ENCODE data around the gene CTTNBP2.

The CTTNBP2 gene

DNA sequence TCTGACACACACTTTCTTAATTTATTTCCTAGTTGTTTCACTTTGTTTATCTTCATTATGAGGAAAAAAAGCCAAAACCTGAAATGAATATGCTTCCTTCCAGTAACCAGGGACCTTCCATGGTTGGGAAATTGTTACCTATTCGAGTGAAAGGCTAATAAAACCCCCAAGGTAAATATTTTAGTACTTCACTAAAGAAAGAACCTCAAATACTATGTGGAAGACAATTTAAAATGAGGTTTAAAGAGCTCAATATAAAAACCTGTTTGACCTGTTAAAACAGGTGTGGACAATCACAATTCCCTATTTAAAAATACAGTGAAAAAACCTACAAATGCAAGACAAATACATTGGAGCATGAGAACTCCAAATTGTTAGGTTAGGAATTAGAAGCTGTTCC, 200.8 kb downstream of the CTTNBP2 start (continued):
- TF ChIP-seq, protein P1, sequence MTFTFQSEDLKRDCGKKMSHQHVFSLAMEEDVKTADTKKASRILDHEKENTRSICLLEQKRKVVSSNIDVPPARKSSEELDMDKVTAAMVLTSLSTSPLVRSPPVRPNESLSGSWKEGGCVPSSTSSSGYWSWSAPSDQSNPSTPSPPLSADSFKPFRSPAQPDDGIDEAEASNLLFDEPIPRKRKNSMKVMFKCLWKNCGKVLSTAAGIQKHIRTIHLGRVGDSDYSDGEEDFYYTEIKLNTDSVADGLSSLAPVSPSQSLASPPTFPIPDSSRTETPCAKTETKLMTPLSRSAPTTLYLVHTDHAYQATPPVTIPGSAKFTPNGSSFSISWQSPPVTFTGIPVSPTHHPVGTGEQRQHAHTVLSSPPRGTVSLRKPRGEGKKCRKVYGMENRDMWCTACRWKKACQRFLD (tag by site-specific recombination; IDR thresholded peaks at IDR 0.05) = no peak
- TF ChIP-seq ZNF354C (tag by site-specific recombination; IDR thresholded peaks at IDR 0.05; ENCODE audit: borderline replicate concordance, low read depth) (no peak), REPIN1 (tag by site-specific recombination; IDR thresholded peaks at IDR 0.05; ENCODE audit: low read depth) (no peak), ZNF433 (tag by site-specific recombination; IDR thresholded peaks at IDR 0.05; ENCODE audit: low read depth) (no peak), KLF9 (tag by site-specific recombination; IDR thresholded peaks at IDR 0.05; ENCODE audit: low read depth) (no peak), SP2 (tag by site-specific recombination; IDR thresholded peaks at IDR 0.05) (no peak), ZNF133 (tag by site-specific recombination; IDR thresholded peaks at IDR 0.05) (no peak)

DNA sequence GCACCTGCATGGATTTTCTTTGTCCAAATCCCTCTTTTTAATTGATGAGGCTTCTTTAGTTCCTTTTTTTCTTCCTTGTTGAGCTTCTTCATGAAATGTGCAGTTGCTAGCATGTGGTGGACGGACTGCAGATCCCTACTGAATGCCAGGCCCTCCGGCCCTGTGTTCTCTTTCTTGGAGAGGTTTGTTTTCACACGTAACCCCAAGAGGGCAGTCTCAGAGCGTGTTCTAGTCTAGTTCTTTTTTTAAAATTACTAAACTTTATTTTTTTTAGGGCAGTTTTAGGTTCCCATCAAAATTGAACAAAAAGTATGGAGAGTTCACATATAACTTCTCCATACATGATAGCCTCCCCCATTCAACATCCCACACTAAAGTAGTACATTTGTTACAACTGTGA, 203.4 kb downstream of the CTTNBP2 start:
- H3K4me1 ChIP-seq (ENCODE audit: control insufficient read depth, insufficient read depth, low read length) = no peaks in the 10 kb centered on the region
- no peaks in the 10 kb centered on the region for H3K9me3 ChIP-seq (ENCODE audit: control insufficient read depth, insufficient read depth, low read depth, low read length)
- TF ChIP-seq ZNF654 (tag by site-specific recombination; IDR thresholded peaks at IDR 0.05; ENCODE audit: low read depth) (no peak), BCL11A (tag by site-specific recombination; IDR thresholded peaks at IDR 0.05; ENCODE audit: low read depth) (no peak), MZF1 (tag by site-specific recombination; IDR thresholded peaks at IDR 0.05; ENCODE audit: borderline replicate concordance) (no peak), KLF8 (tag by site-specific recombination; IDR thresholded peaks at IDR 0.05) (no peak), ZNF311 (tag by site-specific recombination; IDR thresholded peaks at IDR 0.05; ENCODE audit: borderline replicate concordance) (no peak), KLF10 (tag by site-specific recombination; IDR thresholded peaks at IDR 0.05) (no peak), ZNF623 (tag by site-specific recombination; IDR thresholded peaks at IDR 0.05) (no peak), ZNF629 (tag by site-specific recombination; IDR thresholded peaks at IDR 0.05) (no peak), ZBTB1 (tag by site-specific recombination; IDR thresholded peaks at IDR 0.05) (no peak), ZNF777 (tag by site-specific recombination; IDR thresholded peaks at IDR 0.05; ENCODE audit: borderline replicate concordance) (no peak)
- TF ChIP-seq, protein P2, sequence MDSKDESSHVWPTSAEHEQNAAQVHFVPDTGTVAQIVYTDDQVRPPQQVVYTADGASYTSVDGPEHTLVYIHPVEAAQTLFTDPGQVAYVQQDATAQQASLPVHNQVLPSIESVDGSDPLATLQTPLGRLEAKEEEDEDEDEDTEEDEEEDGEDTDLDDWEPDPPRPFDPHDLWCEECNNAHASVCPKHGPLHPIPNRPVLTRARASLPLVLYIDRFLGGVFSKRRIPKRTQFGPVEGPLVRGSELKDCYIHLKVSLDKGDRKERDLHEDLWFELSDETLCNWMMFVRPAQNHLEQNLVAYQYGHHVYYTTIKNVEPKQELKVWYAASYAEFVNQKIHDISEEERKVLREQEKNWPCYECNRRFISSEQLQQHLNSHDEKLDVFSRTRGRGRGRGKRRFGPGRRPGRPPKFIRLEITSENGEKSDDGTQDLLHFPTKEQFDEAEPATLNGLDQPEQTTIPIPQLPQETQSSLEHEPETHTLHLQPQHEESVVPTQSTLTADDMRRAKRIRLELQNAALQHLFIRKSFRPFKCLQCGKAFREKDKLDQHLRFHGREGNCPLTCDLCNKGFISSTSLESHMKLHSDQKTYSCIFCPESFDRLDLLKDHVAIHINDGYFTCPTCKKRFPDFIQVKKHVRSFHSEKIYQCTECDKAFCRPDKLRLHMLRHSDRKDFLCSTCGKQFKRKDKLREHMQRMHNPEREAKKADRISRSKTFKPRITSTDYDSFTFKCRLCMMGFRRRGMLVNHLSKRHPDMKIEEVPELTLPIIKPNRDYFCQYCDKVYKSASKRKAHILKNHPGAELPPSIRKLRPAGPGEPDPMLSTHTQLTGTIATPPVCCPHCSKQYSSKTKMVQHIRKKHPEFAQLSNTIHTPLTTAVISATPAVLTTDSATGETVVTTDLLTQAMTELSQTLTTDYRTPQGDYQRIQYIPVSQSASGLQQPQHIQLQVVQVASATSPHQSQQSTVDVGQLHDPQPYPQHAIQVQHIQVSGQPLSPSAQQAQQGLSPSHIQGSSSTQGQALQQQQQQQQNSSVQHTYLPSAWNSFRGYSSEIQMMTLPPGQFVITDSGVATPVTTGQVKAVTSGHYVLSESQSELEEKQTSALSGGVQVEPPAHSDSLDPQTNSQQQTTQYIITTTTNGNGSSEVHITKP (tag by site-specific recombination; IDR thresholded peaks at IDR 0.05) = no peak
- TF ChIP-seq, protein P3, sequence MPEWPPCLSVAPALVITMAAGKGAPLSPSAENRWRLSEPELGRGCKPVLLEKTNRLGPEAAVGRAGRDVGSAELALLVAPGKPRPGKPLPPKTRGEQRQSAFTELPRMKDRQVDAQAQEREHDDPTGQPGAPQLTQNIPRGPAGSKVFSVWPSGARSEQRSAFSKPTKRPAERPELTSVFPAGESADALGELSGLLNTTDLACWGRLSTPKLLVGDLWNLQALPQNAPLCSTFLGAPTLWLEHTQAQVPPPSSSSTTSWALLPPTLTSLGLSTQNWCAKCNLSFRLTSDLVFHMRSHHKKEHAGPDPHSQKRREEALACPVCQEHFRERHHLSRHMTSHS (tag by site-specific recombination; IDR thresholded peaks at IDR 0.05) = no peak
- TF ChIP-seq, protein P4, sequence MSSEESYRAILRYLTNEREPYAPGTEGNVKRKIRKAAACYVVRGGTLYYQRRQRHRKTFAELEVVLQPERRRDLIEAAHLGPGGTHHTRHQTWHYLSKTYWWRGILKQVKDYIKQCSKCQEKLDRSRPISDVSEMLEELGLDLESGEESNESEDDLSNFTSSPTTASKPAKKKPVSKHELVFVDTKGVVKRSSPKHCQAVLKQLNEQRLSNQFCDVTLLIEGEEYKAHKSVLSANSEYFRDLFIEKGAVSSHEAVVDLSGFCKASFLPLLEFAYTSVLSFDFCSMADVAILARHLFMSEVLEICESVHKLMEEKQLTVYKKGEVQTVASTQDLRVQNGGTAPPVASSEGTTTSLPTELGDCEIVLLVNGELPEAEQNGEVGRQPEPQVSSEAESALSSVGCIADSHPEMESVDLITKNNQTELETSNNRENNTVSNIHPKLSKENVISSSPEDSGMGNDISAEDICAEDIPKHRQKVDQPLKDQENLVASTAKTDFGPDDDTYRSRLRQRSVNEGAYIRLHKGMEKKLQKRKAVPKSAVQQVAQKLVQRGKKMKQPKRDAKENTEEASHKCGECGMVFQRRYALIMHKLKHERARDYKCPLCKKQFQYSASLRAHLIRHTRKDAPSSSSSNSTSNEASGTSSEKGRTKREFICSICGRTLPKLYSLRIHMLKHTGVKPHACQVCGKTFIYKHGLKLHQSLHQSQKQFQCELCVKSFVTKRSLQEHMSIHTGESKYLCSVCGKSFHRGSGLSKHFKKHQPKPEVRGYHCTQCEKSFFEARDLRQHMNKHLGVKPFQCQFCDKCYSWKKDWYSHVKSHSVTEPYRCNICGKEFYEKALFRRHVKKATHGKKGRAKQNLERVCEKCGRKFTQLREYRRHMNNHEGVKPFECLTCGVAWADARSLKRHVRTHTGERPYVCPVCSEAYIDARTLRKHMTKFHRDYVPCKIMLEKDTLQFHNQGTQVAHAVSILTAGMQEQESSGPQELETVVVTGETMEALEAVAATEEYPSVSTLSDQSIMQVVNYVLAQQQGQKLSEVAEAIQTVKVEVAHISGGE (tag by site-specific recombination; conservative IDR thresholded peaks at IDR 0.05; ENCODE audit: low read depth) = no peak
- no peak overlapping the region for H3K27ac ChIP-seq (ENCODE audit: extremely low read depth, low read depth, low read length)
- no peaks in the 10 kb centered on the region for H3K36me3 ChIP-seq (ENCODE audit: control insufficient read depth in 2 of 2, insufficient read depth in 1 of 2, low read length in 2 of 2)
- CTCF ChIA-PET = interaction anchor here (0.7 kb wide), 1 partner anchor 241 kb away, joined by 3 read pairs; no protein-coding TSS in a partner anchor
- H3K4me3 ChIP-seq (ENCODE audit: low read depth, low read length) = no peak overlapping the region
- POLR2A ChIA-PET = interaction anchor here (0.6 kb wide), 1 partner anchor 204 kb away, joined by 3 read pairs; the partner anchor contains the start of gene CTTNBP2
